Loucy (cell line): ENCODE data around the gene BST1.

Experiments used
- H2AFZ ChIP-seq: fragments of 200-600 bp; sonication (generic); 2 replicates; pipeline ENCODE4 v1.6.0; 2016; ENCODE audit warnings: antibody characterized with exemption, mild to moderate bottlenecking, low read length, moderate library complexity
- H3F3A ChIP-seq: fragments of 200-600 bp; 2 replicates; pipeline ENCODE4 v1.6.0; 2016; ENCODE audit warnings: antibody characterized with exemption, low read depth, mild to moderate bottlenecking
- H3K27me3 ChIP-seq: fragments of 200-600 bp; sonication (generic); 2 replicates; pipeline ENCODE4 v1.6.1; 2014; ENCODE audit warnings: low read length, mild to moderate bottlenecking; ENCODE audit not compliant: insufficient read depth, poor library complexity, severe bottlenecking
- H3K36me3 ChIP-seq: fragments of 200-600 bp; sonication (generic); 2 replicates; pipeline ENCODE4 v1.6.1; 2016; ENCODE audit warnings: low read length; ENCODE audit not compliant: insufficient read depth
- H3K4me1 ChIP-seq: fragments of 200-600 bp; sonication (generic); 2 replicates; pipeline ENCODE4 v1.5.1; 2014; ENCODE audit warnings: low read length, mild to moderate bottlenecking; ENCODE audit not compliant: insufficient read depth, poor library complexity, severe bottlenecking
- H3K4me2 ChIP-seq: fragments of 200-600 bp; sonication (generic); 2 replicates; pipeline ENCODE4 v1.6.0; 2014; ENCODE audit warnings: antibody characterized with exemption, low read length, low read depth, mild to moderate bottlenecking; ENCODE audit not compliant: poor library complexity, severe bottlenecking
- H3K4me3 ChIP-seq: fragments of 200-600 bp; sonication (generic); 2 replicates; pipeline ENCODE4 v1.5.1; 2014; ENCODE audit warnings: low read length, mild to moderate bottlenecking, mixed read lengths; ENCODE audit not compliant: poor library complexity, severe bottlenecking
- H3K79me2 ChIP-seq: fragments of 200-600 bp; sonication (generic); 2 replicates; pipeline ENCODE4 v1.6.1; 2014; ENCODE audit warnings: low read length; ENCODE audit not compliant: insufficient read depth
- H3K9ac ChIP-seq: fragments of 200-600 bp; sonication (generic); 2 replicates; pipeline ENCODE4 v1.6.0; 2014; ENCODE audit warnings: mild to moderate bottlenecking, low read depth, low read length, moderate library complexity; ENCODE audit not compliant: poor library complexity, severe bottlenecking
- H3K9me2 ChIP-seq: fragments of 200-600 bp; sonication (generic); replicated peaks from 2 replicates; pipeline ENCODE4 v1.6.1; 2016; ENCODE audit warnings: low read depth, low read length, mixed read lengths
- H3K9me3 ChIP-seq: fragments of 200-600 bp; sonication (generic); 2 replicates; pipeline ENCODE4 v1.6.1; 2014; ENCODE audit warnings: mild to moderate bottlenecking, antibody characterized with exemption, low read length, low read depth; ENCODE audit not compliant: insufficient read depth
- H4K20me1 ChIP-seq: fragments of 200-600 bp; sonication (generic); 2 replicates; pipeline ENCODE4 v1.6.0; 2014; ENCODE audit warnings: antibody characterized with exemption, low read length, mild to moderate bottlenecking; ENCODE audit not compliant: insufficient read depth, poor library complexity, severe bottlenecking
- CTCF ChIP-seq: fragments of 200-600 bp; sonication (generic); conservative IDR thresholded peaks from 2 replicates; pipeline ENCODE4 v1.5.1; 2014; ENCODE audit warnings: mild to moderate bottlenecking, antibody characterized with exemption, low read length
- EZH2phosphoT487 ChIP-seq: fragments of 200-600 bp; IDR thresholded peaks from 2 replicates; pipeline ENCODE4 v1.6.1; 2018; ENCODE audit warnings: antibody characterized with exemption, mild to moderate bottlenecking, moderate library complexity, borderline replicate concordance

BST1 gene

GRCh38 chr4:15774020-15774420 is 71.2 kb downstream of the BST1 start:
- Histone ChIP-seq H3F3A (peaks cover 9% of the 10 kb centered on the region; the same call in 1 of the 2 replicates), H2AFZ (no peak overlapping the region; the same call in 1 of the 2 replicates), H3K27me3 (no peaks in the 10 kb centered on the region), H3K9ac (no peak overlapping the region), H4K20me1 (no peaks in the 10 kb centered on the region), H3K36me3 (no peaks in the 10 kb centered on the region), H3K9me3 (no peaks in the 10 kb centered on the region), H3K79me2 (peaks cover 20% of the 10 kb centered on the region; the same call in 1 of the 2 replicates), H3K4me1 (peaks cover 59% of the 10 kb centered on the region), H3K4me3 (no peak overlapping the region), H3K4me2 (peak overlapping the region; percentile 17), H3K9me2 (no peaks in the 10 kb centered on the region)
- no peak for TF ChIP-seq CTCF

GRCh38 chr4:15776871-15777648 is 74.2 kb downstream of the BST1 start:
- Histone ChIP-seq H3K36me3 (no peaks in the 10 kb centered on the region), H3K9ac (peak overlapping the region; percentile 87), H3K79me2 (peaks cover 50% of the 10 kb centered on the region), H3K9me2 (no peaks in the 10 kb centered on the region), H3F3A (peaks cover 7% of the 10 kb centered on the region; the same call in 1 of the 2 replicates), H3K9me3 (no peaks in the 10 kb centered on the region), H3K4me2 (peak overlapping the region; percentile 93), H2AFZ (no peak overlapping the region), H3K27me3 (no peaks in the 10 kb centered on the region), H3K4me1 (peaks cover 69% of the 10 kb centered on the region), H3K4me3 (peak overlapping the region; percentile 89), H4K20me1 (no peaks in the 10 kb centered on the region)
- TF ChIP-seq CTCF (no peak), EZH2phosphoT487 (no peak)

- TF ChIP-seq EZH2phosphoT487 (no peak), CTCF (no peak)
- H3K9me2 ChIP-seq: no peaks in the 10 kb centered on the region
- no peaks in the 10 kb centered on the region for H3K27me3 ChIP-seq
- H3K79me2 ChIP-seq: peaks cover 57% of the 10 kb centered on the region
- H3K9ac ChIP-seq: peak overlapping the region; percentile 87
- no peaks in the 10 kb centered on the region for H3K36me3 ChIP-seq
- H3K4me3 ChIP-seq: peak overlapping the region; percentile 89
- H2AFZ ChIP-seq: no peak overlapping the region
- H3F3A ChIP-seq: peaks cover 7% of the 10 kb centered on the region; the same call in 1 of the 2 replicates
- H4K20me1 ChIP-seq: no peaks in the 10 kb centered on the region
- H3K9me3 ChIP-seq: no peaks in the 10 kb centered on the region
- peaks cover 69% of the 10 kb centered on the region for H3K4me1 ChIP-seq
- peak overlapping the region; percentile 93 for H3K4me2 ChIP-seq
Measured at GRCh38 chr4:15777697-15778288, 74.9 kb downstream of the BST1 start.
